HepG2 (cell line): ENCODE results near the gene EIF3L. TPM values are rescaled to one million over a fixed set of nuclear protein-coding genes. Genes with fewer than 3 reads are reported as not detected.

Source experiments
- CCDC6 ChIP-seq: sonication (generic); formaldehyde crosslinking; IDR thresholded peaks from 2 replicates; pipeline ENCODE4 v1.8.1; 2022; ENCODE audit warnings: mild to moderate bottlenecking, missing genetic modification reagents, moderate library complexity
- CENPX ChIP-seq: sonication (generic); formaldehyde crosslinking; IDR thresholded peaks from 2 replicates; pipeline ENCODE4 v1.9.0; 2021; ENCODE audit warnings: mild to moderate bottlenecking, missing genetic modification reagents, moderate library complexity
- FOXK1 ChIP-seq: sonication (generic); formaldehyde crosslinking; IDR thresholded peaks from 2 replicates; pipeline ENCODE4 v1.4.0; 2020; ENCODE audit warnings: low read depth, missing genetic modification reagents, borderline replicate concordance
- HOXA3 ChIP-seq: sonication (generic); formaldehyde crosslinking; IDR thresholded peaks from 2 replicates; pipeline ENCODE4 v1.5.0; 2020; ENCODE audit warnings: missing genetic modification reagents
- HOXA9 ChIP-seq: sonication (generic); formaldehyde crosslinking; IDR thresholded peaks from 2 replicates; pipeline ENCODE4 v1.8.1; 2022; ENCODE audit warnings: missing genetic modification reagents, mild to moderate bottlenecking, moderate library complexity, borderline replicate concordance
- ISX ChIP-seq: sonication (generic); formaldehyde crosslinking; conservative IDR thresholded peaks from 2 replicates; pipeline ENCODE4 v1.5.0; 2020; ENCODE audit warnings: missing genetic modification reagents
- KLF11 ChIP-seq: IDR thresholded peaks from 2 replicates; pipeline ENCODE4 v1.6.1; 2016; ENCODE audit warnings: missing compliant biosample characterization
- KLF9 ChIP-seq: IDR thresholded peaks from 2 replicates; pipeline ENCODE4 v1.6.1; 2016; ENCODE audit warnings: low read depth
- NFKB2 ChIP-seq: sonication (generic); formaldehyde crosslinking; IDR thresholded peaks from 2 replicates; pipeline ENCODE4 v1.4.0; 2020; ENCODE audit warnings: missing genetic modification reagents, borderline replicate concordance
- PLSCR1 ChIP-seq: sonication (generic); formaldehyde crosslinking; IDR thresholded peaks from 2 replicates; pipeline ENCODE4 v1.5.0; 2020; ENCODE audit warnings: missing genetic modification reagents, mild to moderate bottlenecking, borderline replicate concordance
- PRPF4 ChIP-seq: fragments of 200-400 bp; formaldehyde crosslinking; IDR thresholded peaks from 2 replicates; pipeline ENCODE4 v1.6.1; 2016; ENCODE audit warnings: low read length, low read depth; ENCODE audit not compliant: poor library complexity, severe bottlenecking
- REXO4 ChIP-seq: sonication (generic); formaldehyde crosslinking; IDR thresholded peaks from 2 replicates; pipeline ENCODE4 v1.8.0; 2022; ENCODE audit warnings: missing genetic modification reagents, mild to moderate bottlenecking, borderline replicate concordance
- SOX6 ChIP-seq, 2 experiments: fragments of 450-650 bp in 1 of 2; sonication (generic) in 1 of 2; formaldehyde crosslinking in 1 of 2; IDR thresholded peaks; 2 replicates each; pipeline versions ENCODE4 v1.4.0 to v1.6.1; 2017 to 2020; ENCODE audit warnings: antibody characterized with exemption in 1 of 2, mild to moderate bottlenecking in 1 of 2, missing genetic modification reagents in 1 of 2
- TAF15 ChIP-seq: fragments of 200-400 bp; formaldehyde crosslinking; IDR thresholded peaks from one replicate; pipeline ENCODE4 v1.6.1; 2018; ENCODE audit warnings: mild to moderate bottlenecking, low read depth, low read length; ENCODE audit not compliant: poor library complexity, severe bottlenecking
- THAP7 ChIP-seq: sonication (generic); formaldehyde crosslinking; IDR thresholded peaks from 2 replicates; pipeline ENCODE4 v1.8.1; 2023; ENCODE audit warnings: mild to moderate bottlenecking, missing genetic modification reagents
- ZMAT3 ChIP-seq: sonication (generic); formaldehyde crosslinking; conservative IDR thresholded peaks from 2 replicates; pipeline ENCODE4 v1.7.0; 2021; ENCODE audit warnings: missing genetic modification reagents
- ZNF263 ChIP-seq: sonication (generic); formaldehyde crosslinking; IDR thresholded peaks from 2 replicates; pipeline ENCODE4 v1.4.0; 2020; ENCODE audit warnings: missing genetic modification reagents
- ZNF281 ChIP-seq: sonication (generic); formaldehyde crosslinking; IDR thresholded peaks from 2 replicates; pipeline ENCODE4 v1.4.0; 2020; ENCODE audit warnings: missing genetic modification reagents, borderline replicate concordance
- ZNF337 ChIP-seq: sonication (generic); formaldehyde crosslinking; IDR thresholded peaks from 2 replicates; pipeline ENCODE4 v1.5.1; 2020; ENCODE audit warnings: missing genetic modification reagents, low read depth, mild to moderate bottlenecking, borderline replicate concordance
- ZNF446 ChIP-seq: sonication (generic); formaldehyde crosslinking; IDR thresholded peaks from 2 replicates; pipeline ENCODE4 v1.5.0; 2020; ENCODE audit warnings: mild to moderate bottlenecking, missing genetic modification reagents
- ZSCAN29 ChIP-seq: sonication (generic); formaldehyde crosslinking; conservative IDR thresholded peaks from 2 replicates; pipeline ENCODE4 v1.4.0; 2020; ENCODE audit warnings: mild to moderate bottlenecking, missing genetic modification reagents
- polyA plus RNA-seq, 8 experiments: library from polyadenylated mRNA; depleted of rRNA in 3 of 8; stranded (reverse) in 7 of 8; unstranded in 1 of 8; fragments of >200 nt; fragmentation: Illumina TruSeq in 4 of 8; extraction: Trizol in 4 of 8; gene quantifications; 2 replicates each; pipeline versions ENCODE4 v1.2.1 to v1.2.3, GENCODE V29; 2011 to 2016; ENCODE audit warnings: low read depth in 4 of 8, missing spikeins in 1 of 8, mixed read lengths in 1 of 8; ENCODE audit not compliant: insufficient read depth in 1 of 8
- total RNA-seq, 5 experiments: library from RNA; depleted of rRNA; stranded (reverse); fragments of >200 nt; fragmentation: Illumina TruSeq; extraction: Trizol; gene quantifications; 2 replicates each; pipeline ENCODE4 v1.2.3, GENCODE V29; 2016; ENCODE audit warnings: low read depth in 1 of 5
- TF ChIP-seq, protein P1 (sequence below): IDR thresholded peaks from 2 replicates; pipeline ENCODE4 v1.6.1; 2016; ENCODE audit warnings: low read depth, control low read depth

EIF3L gene
- total and polyA plus RNA-seq, 2 of the 13 experiments (the other 11 are each of a cell fraction or from before 2014, with no cell fraction given): 514 to 793 TPM

- TF ChIP-seq ZSCAN29 (CRISPR knock-in tag) (no peak), ZNF281 (CRISPR knock-in tag) (no peak; the same call in 1 of the 2 replicates), CENPX (CRISPR knock-in tag) (no peak), HOXA3 (CRISPR knock-in tag) (peak; percentile 92), SOX6 (IDR thresholded peaks at IDR 0.05) (no peak), SOX6 (CRISPR knock-in tag; IDR thresholded peaks at IDR 0.05) (peak; percentile 94), ZMAT3 (CRISPR knock-in tag) (0 out of 2 replicates have a peak, but pooled peaks have one; percentile 83), THAP7 (CRISPR knock-in tag) (peak; percentile 63; the same call in 1 of the 2 replicates), NFKB2 (CRISPR knock-in tag) (no peak; the same call in 1 of the 2 replicates), ZNF337 (no peak; the same call in 1 of the 2 replicates), KLF9 (CRISPR knock-in tag) (peak; percentile 53; the same call in 1 of the 2 replicates), FOXK1 (no peak), PRPF4 (no peak), ISX (CRISPR knock-in tag) (no peak), KLF11 (peak; percentile 49; the same call in 1 of the 2 replicates), TAF15 (no peak), REXO4 (CRISPR knock-in tag) (no peak), CCDC6 (CRISPR knock-in tag) (peak; percentile 78; the same call in 1 of the 2 replicates), ZNF263 (CRISPR knock-in tag) (peak; percentile 64), HOXA9 (CRISPR knock-in tag) (no peak), ZNF446 (CRISPR knock-in tag) (no peak), PLSCR1 (CRISPR knock-in tag) (no peak)
- TF ChIP-seq, protein P1, sequence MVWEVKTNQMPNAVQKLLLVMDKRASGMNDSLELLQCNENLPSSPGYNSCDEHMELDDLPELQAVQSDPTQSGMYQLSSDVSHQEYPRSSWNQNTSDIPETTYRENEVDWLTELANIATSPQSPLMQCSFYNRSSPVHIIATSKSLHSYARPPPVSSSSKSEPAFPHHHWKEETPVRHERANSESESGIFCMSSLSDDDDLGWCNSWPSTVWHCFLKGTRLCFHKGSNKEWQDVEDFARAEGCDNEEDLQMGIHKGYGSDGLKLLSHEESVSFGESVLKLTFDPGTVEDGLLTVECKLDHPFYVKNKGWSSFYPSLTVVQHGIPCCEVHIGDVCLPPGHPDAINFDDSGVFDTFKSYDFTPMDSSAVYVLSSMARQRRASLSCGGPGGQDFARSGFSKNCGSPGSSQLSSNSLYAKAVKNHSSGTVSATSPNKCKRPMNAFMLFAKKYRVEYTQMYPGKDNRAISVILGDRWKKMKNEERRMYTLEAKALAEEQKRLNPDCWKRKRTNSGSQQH (CRISPR knock-in tag): no peak
Measured at GRCh38 chr22:37817705-37818408, 31.4 kb upstream of the EIF3L start (continued).
